Cardiac fibroblast (primary cell): ENCODE measurements around the gene RBMS1.

ENCODE experiments used
- DNase-seq, 2 donors: peaks; one replicate each; pipeline versions ENCODE4 v3.0.0 to v3.0.0-alpha.2; 2010; ENCODE audit warnings: low read depth in 2 of 2
- H3K4me3 ChIP-seq, 2 donors: replicated peaks in 1 of 2; 1 replicate in 1 of 2; 2 replicates in 1 of 2; pipeline ENCODE4 v1.5.1; 2011; ENCODE audit warnings: low read depth in 2 of 2, low read length in 2 of 2, mild to moderate bottlenecking in 2 of 2, moderate library complexity in 1 of 2
- CTCF ChIP-seq: IDR thresholded peaks from one replicate; pipeline ENCODE4 v1.5.1; 2011; ENCODE audit warnings: low read depth, mild to moderate bottlenecking, low read length, inconsistent platforms

Gene RBMS1

DNA sequence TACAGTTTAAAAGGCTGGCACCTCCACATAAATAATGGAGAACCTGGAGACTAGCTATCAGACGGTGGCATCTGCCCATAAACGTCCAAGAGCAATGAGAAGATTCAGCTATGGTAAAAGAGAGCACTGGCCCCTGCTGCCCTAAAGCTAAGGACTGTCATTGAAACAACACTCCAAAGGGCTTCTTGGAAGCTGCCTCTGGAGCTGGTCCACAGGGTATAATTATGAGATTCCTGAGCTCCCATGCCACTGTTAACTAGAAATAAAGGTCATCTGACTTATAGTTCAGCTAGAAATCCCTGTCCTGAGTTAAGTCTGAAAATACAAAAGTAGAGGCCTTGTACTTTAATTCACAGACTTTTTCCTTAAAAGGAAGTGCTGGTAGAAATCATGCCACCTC is 39.9 kb upstream of the RBMS1 start:
- H3K4me3 ChIP-seq = no peak overlapping the region
- DNase-seq = peak in 1 of 2 donors; percentile 9
- TF ChIP-seq CTCF = no peak

- no peak overlapping the region for H3K4me3 ChIP-seq
- DNase-seq = no peak
- TF ChIP-seq CTCF = no peak
These were observed 38.8 kb upstream of the RBMS1 start for GRCh38 chr2:160532388-160532787.

DNA sequence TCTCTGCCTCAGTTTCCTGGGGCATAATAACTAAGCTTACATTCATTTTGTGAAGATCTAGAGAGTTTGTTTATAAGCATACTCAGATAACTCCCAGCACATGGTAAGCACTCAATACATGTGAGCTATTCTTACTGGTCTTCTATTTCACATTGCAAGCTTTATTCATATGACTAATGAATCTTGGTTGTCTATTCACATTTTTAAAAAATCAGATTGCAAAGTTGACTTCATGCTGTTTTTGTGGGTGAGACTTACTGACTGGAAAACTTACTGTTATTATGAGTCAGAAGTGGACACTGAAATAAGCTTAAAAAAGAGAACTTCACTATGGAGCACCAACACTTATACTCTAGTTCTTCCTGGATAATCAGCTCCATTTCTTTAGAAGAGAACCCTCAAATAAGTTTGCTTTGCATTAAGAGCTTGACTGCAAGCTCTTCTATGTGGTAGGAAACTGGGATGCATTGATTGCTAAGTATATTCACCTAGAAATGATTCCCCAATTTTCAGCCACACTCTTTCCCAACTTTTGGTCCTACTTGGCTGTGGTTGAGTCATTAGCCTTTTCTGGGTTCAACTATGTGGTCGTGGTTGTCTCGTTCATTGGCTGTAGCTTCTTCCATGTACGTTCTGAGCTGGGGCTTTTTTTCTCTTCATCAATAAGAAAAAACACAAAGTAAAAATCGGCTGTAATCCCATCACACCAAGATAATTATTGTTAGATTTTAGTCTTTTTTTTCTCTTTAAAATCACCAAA is 29.5 kb upstream of the RBMS1 start:
- no peak for TF ChIP-seq CTCF
- peak; percentile 50 to 76 for DNase-seq
- H3K4me3 ChIP-seq = no peak overlapping the region

DNA sequence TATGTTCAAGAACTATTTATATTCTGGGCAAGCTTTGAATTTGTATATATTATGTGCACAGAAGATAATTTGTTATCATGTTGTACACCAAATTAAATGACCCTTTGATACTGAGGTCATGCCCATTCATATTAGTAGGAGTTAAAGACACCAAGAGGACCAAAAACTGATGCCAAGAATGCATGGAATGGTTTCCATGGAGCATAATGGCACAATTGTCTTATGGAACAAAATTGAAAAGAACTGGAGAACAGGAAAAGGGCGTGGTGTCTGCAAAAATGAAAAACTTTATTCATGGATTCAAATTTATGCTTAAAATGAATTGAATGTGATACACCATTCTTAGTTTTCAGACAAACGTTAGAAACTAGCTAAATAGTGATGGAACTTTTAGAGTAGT is 24.1 kb upstream of the RBMS1 start:
- no peak overlapping the region for H3K4me3 ChIP-seq
- no peak for TF ChIP-seq CTCF
- DNase-seq = no peak

GRCh38 chr2:160516547-160517365 is 23.1 kb upstream of the RBMS1 start:
- DNase-seq = peak; percentile 29 to 57
- H3K4me3 ChIP-seq = no peak overlapping the region
- no peak for TF ChIP-seq CTCF

DNA sequence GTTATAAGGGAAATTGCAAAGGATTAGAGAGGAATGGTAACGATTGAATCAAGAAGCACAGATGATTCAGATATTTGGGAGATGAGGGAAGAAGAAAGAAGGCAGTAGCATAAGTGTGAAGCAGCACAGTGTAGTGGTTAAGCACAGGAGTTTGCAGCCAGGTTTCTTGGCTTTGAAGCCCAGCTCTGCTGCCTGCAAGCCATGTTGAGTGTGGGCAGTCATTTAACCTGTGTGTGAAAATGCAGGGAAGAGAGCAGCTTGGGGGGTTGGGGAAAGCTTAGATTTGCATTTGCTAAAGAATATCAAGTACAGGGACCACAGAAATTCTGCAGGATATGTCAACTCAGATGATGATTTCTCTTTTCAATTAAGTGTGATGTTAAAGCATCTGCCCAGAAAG is 21.5 kb upstream of the RBMS1 start:
- TF ChIP-seq CTCF = no peak
- no peak overlapping the region for H3K4me3 ChIP-seq
- DNase-seq = no peak
